H1 (cell line): ENCODE measurements around the gene CCDC154.

Source experiments
- EZH2 ChIP-seq: fragments of 200-600 bp; sonication (generic); IDR thresholded peaks from 2 replicates; pipeline ENCODE4 v1.7.1; 2012; ENCODE audit warnings: low read depth, mild to moderate bottlenecking, moderate library complexity, low read length, inconsistent platforms; ENCODE audit not compliant: severe bottlenecking
- POLR2AphosphoS5 ChIP-seq: IDR thresholded peaks from 2 replicates; pipeline ENCODE4 v1.6.1; 2011; ENCODE audit warnings: low read depth, low read length
- RBBP5 ChIP-seq: IDR thresholded peaks from 2 replicates; pipeline ENCODE4 v1.7.1; 2012; ENCODE audit warnings: low read depth, mild to moderate bottlenecking, inconsistent platforms, low read length, moderate library complexity, borderline replicate concordance
- SIN3A ChIP-seq, 2 experiments: IDR thresholded peaks in 1 of 2; conservative IDR thresholded peaks in 1 of 2; 2 replicates each; pipeline ENCODE4 v1.6.1; 2011 to 2012; ENCODE audit warnings: low read length in 2 of 2, improper control_type of control experiment in 1 of 2, low read depth in 1 of 2, mild to moderate bottlenecking in 1 of 2
- TAF1 ChIP-seq: IDR thresholded peaks from 2 replicates; pipeline ENCODE4 v1.6.1; 2011; ENCODE audit warnings: mild to moderate bottlenecking, low read depth, low read length
- TF ChIP-seq, protein P1 (sequence below): IDR thresholded peaks from 2 replicates; pipeline ENCODE4 v1.6.1; 2011; ENCODE audit warnings: low read length, improper control_type of control experiment
- TF ChIP-seq, protein P2 (sequence below): IDR thresholded peaks from 2 replicates; pipeline ENCODE4 v1.6.1; 2012; ENCODE audit warnings: inconsistent platforms

DNA sequence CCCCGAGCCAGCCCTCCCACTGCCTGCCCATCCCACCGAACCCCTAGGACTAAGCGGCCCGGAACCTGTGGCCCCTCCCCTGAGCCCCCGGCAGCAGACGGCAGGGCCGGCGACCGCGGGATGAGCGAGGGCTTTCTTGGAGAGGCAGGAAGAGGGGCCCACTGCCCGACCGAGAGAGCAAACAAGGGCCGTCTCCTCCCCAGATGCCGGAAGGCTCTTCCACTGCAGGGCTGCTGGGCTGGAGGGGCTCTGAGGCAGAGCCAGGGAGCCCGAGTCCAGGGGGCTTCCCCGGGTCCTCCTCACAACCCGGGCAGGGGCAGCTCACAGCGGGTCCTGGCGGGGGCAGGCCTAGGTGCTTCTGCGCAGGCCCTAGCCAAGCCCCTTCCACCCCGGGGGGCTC is 10.6 kb downstream of the CCDC154 start:
- TF ChIP-seq, protein P1, sequence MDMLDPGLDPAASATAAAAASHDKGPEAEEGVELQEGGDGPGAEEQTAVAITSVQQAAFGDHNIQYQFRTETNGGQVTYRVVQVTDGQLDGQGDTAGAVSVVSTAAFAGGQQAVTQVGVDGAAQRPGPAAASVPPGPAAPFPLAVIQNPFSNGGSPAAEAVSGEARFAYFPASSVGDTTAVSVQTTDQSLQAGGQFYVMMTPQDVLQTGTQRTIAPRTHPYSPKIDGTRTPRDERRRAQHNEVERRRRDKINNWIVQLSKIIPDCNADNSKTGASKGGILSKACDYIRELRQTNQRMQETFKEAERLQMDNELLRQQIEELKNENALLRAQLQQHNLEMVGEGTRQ = no peak
- no peak for TF ChIP-seq TAF1
- TF ChIP-seq EZH2 = no peak
- TF ChIP-seq, protein P2, sequence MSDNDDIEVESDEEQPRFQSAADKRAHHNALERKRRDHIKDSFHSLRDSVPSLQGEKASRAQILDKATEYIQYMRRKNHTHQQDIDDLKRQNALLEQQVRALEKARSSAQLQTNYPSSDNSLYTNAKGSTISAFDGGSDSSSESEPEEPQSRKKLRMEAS = no peak
- no peak for TF ChIP-seq SIN3A (conservative IDR thresholded peaks at IDR 0.05 in 1 of 2, IDR thresholded peaks at IDR 0.05 in 1 of 2; ENCODE audit: low read depth in 1 of 2, low read length in 2 of 2)
- no peak for TF ChIP-seq POLR2AphosphoS5
- TF ChIP-seq RBBP5 = no peak
